Measurements from ENCODE around the gene TIMELESS.
"Not testable (repeated sequence)": the region's sequence is repeated elsewhere in the genome, so short reads cannot be mapped to it uniquely, and the experiment has no call there.

The TIMELESS gene

GRCh38 chr12:56468216-56469006 lies 19.2 kb upstream of the TIMELESS start, which contains the start of gene SPRYD4:
Gene SPRYD4 (plus strand): TSS chr12:56468578. CDS start chr12:56468592, 14 bp downstream.
- DNase-seq (ENCODE audit: low read depth): peak; percentile 90

- no peak for DNase-seq (ENCODE audit: low read depth)
Observed at GRCh38 chr12:56462565-56462964, 13.3 kb upstream of the TIMELESS start.

- DNase-seq (ENCODE audit: low read depth): no peak
Observed at GRCh38 chr12:56461235-56462159, 12.3 kb upstream of the TIMELESS start.

- no peak for DNase-seq (ENCODE audit: low read depth)
Observed at GRCh38 chr12:56457817-56458216, 8.6 kb upstream of the TIMELESS start.

GRCh38 chr12:56454557-56454956 lies 5.3 kb upstream of the TIMELESS start, which contains the start of gene MIP:
Gene MIP (minus strand): TSS chr12:56454657. CDS start chr12:56454613, 44 bp downstream.
- DNase-seq (ENCODE audit: low read depth): no peak

GRCh38 chr12:56451147-56451546 lies 1.9 kb upstream of the TIMELESS start:
- DNase-seq (ENCODE audit: low read depth): no peak

- no peak for DNase-seq (ENCODE audit: low read depth)
Observed at GRCh38 chr12:56450241-56450640, 1.0 kb upstream of the TIMELESS start.

GRCh38 chr12:56449622-56449984 lies 377 bp upstream of the TIMELESS start:
- DNase-seq (ENCODE audit: low read depth): no peak

- DNase-seq (ENCODE audit: low read depth): not testable (repeated sequence)
Observed at GRCh38 chr12:56443208-56443607, 6.0 kb downstream of the TIMELESS start.

GRCh38 chr12:56437430-56438176 lies 11.6 kb downstream of the TIMELESS start:
- no peak for DNase-seq (ENCODE audit: low read depth)

- no peak for DNase-seq (ENCODE audit: low read depth)
Observed at GRCh38 chr12:56434828-56435227, 14.4 kb downstream of the TIMELESS start.

- peak; percentile 36 for DNase-seq (ENCODE audit: low read depth)
Observed at GRCh38 chr12:56431850-56432249, 17.4 kb downstream of the TIMELESS start.

- no peak for DNase-seq (ENCODE audit: low read depth)
Observed at GRCh38 chr12:56431288-56431687, 17.9 kb downstream of the TIMELESS start.

GRCh38 chr12:56425940-56426438 lies 23.2 kb downstream of the TIMELESS start:
- no peak for DNase-seq (ENCODE audit: low read depth)

GRCh38 chr12:56425193-56425592 lies 24.0 kb downstream of the TIMELESS start:
- no peak for DNase-seq (ENCODE audit: low read depth)

- no peak for DNase-seq (ENCODE audit: low read depth)
Observed at GRCh38 chr12:56420411-56420810, 28.8 kb downstream of the TIMELESS start.

GRCh38 chr12:56417739-56418138 lies 31.5 kb downstream of the TIMELESS start:
- DNase-seq (ENCODE audit: low read depth): no peak

- DNase-seq (ENCODE audit: low read depth): no peak
Observed at GRCh38 chr12:56414401-56414800, 34.8 kb downstream of the TIMELESS start.

GRCh38 chr12:56413392-56413791 lies 35.8 kb downstream of the TIMELESS start:
- no peak for DNase-seq (ENCODE audit: low read depth)

- DNase-seq (ENCODE audit: low read depth): peak; percentile 48
Observed at GRCh38 chr12:56411781-56412639, 37.2 kb downstream of the TIMELESS start.

GRCh38 chr12:56410768-56411167 lies 38.5 kb downstream of the TIMELESS start:
- no peak for DNase-seq (ENCODE audit: low read depth)

Measured in fibroblast of gingiva (primary cell).